HUES64 (cell line): ENCODE data around the gene FSTL4.

Source experiments
- H3K27ac ChIP-seq: 2 replicates; pipeline ENCODE4 v1.7.0; 2013; ENCODE audit warnings: low read depth, low read length, inconsistent platforms
- H3K27me3 ChIP-seq: 2 replicates; pipeline ENCODE4 v1.6.1; 2013; ENCODE audit warnings: mild to moderate bottlenecking, low read length; ENCODE audit not compliant: insufficient read depth
- H3K36me3 ChIP-seq: 2 replicates; pipeline ENCODE4 v1.6.1; 2013; ENCODE audit warnings: mild to moderate bottlenecking, low read length; ENCODE audit not compliant: insufficient read depth
- H3K4me1 ChIP-seq: 2 replicates; pipeline ENCODE4 v1.6.1; 2013; ENCODE audit warnings: mild to moderate bottlenecking, low read length, moderate library complexity; ENCODE audit not compliant: insufficient read depth
- H3K4me3 ChIP-seq: 2 replicates; pipeline ENCODE4 v1.5.1; 2013; ENCODE audit warnings: mild to moderate bottlenecking, low read length, moderate library complexity
- H3K9ac ChIP-seq: 2 replicates; pipeline ENCODE4 v1.6.1; 2013; ENCODE audit warnings: mild to moderate bottlenecking, low read depth, low read length
- H3K9me3 ChIP-seq: 2 replicates; pipeline ENCODE4 v1.6.1; 2013; ENCODE audit warnings: low read depth, low read length; ENCODE audit not compliant: insufficient read depth
- WGBS: fragments of 150-250, 120-280 bp; methylation state at CpG from one replicate; pipeline ENCODE4 v1.1.7; 2013; ENCODE audit warnings: missing lambda C conversion rate; 5-methylcytosine and 5-hydroxymethylcytosine counted together

Gene FSTL4

GRCh38 chr5:133371371-133372155 is 240.8 kb downstream of the FSTL4 start:
- H3K9me3 ChIP-seq: no peaks in the 10 kb centered on the region
- 0 out of 2 replicates have a peak, but pooled peaks cover 4% of the 10 kb centered on the region for H3K4me1 ChIP-seq
- no peak overlapping the region for H3K27ac ChIP-seq
- 77% methylated on average over 15 of the region's 15 CpGs for WGBS
- no peaks in the 10 kb centered on the region for H3K27me3 ChIP-seq
- H3K9ac ChIP-seq: no peak overlapping the region
- no peak overlapping the region for H3K4me3 ChIP-seq
- H3K36me3 ChIP-seq: no peaks in the 10 kb centered on the region

GRCh38 chr5:133370904-133371303 is 241.4 kb downstream of the FSTL4 start:
- Histone ChIP-seq H3K4me1 (peaks cover 4% of the 10 kb centered on the region; the same call in 1 of the 2 replicates), H3K27ac (no peak overlapping the region), H3K4me3 (no peak overlapping the region), H3K9ac (no peak overlapping the region), H3K9me3 (no peaks in the 10 kb centered on the region), H3K27me3 (no peaks in the 10 kb centered on the region), H3K36me3 (no peaks in the 10 kb centered on the region)
- WGBS: 94% methylated on average over 7 of the region's 7 CpGs

GRCh38 chr5:133370036-133370831 is 242.1 kb downstream of the FSTL4 start:
- H3K36me3 ChIP-seq: no peaks in the 10 kb centered on the region
- no peak overlapping the region for H3K9ac ChIP-seq
- WGBS: 92% methylated on average over 8 of the region's 8 CpGs
- no peaks in the 10 kb centered on the region for H3K27me3 ChIP-seq
- no peak overlapping the region for H3K27ac ChIP-seq
- no peaks in the 10 kb centered on the region for H3K9me3 ChIP-seq
- H3K4me1 ChIP-seq: peaks cover 11% of the 10 kb centered on the region; the same call in 1 of the 2 replicates
- H3K4me3 ChIP-seq: no peak overlapping the region

- no peaks in the 10 kb centered on the region for H3K27me3 ChIP-seq
- no peaks in the 10 kb centered on the region for H3K36me3 ChIP-seq
- WGBS: 90% methylated on average over 7 of the region's 7 CpGs
- no peak overlapping the region for H3K9ac ChIP-seq
- H3K9me3 ChIP-seq: no peaks in the 10 kb centered on the region
- peaks cover 21% of the 10 kb centered on the region for H3K4me1 ChIP-seq
- no peak overlapping the region for H3K27ac ChIP-seq
- H3K4me3 ChIP-seq: no peak overlapping the region
These were observed 243.2 kb downstream of the FSTL4 start for GRCh38 chr5:133368916-133369783.

- Histone ChIP-seq H3K4me3 (no peak overlapping the region), H3K4me1 (peaks cover 30% of the 10 kb centered on the region), H3K9ac (no peak overlapping the region), H3K27ac (no peak overlapping the region), H3K27me3 (no peaks in the 10 kb centered on the region), H3K36me3 (no peaks in the 10 kb centered on the region), H3K9me3 (no peaks in the 10 kb centered on the region)
- WGBS: 92% methylated on average over 2 of the region's 2 CpGs
These were observed 244.4 kb downstream of the FSTL4 start for GRCh38 chr5:133367984-133368383.

GRCh38 chr5:133367071-133367786 is 245.1 kb downstream of the FSTL4 start:
- Histone ChIP-seq H3K9me3 (no peaks in the 10 kb centered on the region), H3K27ac (no peak overlapping the region), H3K27me3 (no peaks in the 10 kb centered on the region), H3K4me3 (no peak overlapping the region), H3K9ac (no peak overlapping the region), H3K4me1 (peaks cover 26% of the 10 kb centered on the region), H3K36me3 (no peaks in the 10 kb centered on the region)
- WGBS: 92% methylated on average over 6 of the region's 6 CpGs

- Histone ChIP-seq H3K36me3 (no peaks in the 10 kb centered on the region), H3K9me3 (no peaks in the 10 kb centered on the region), H3K27ac (no peak overlapping the region), H3K4me1 (peaks cover 29% of the 10 kb centered on the region), H3K27me3 (no peaks in the 10 kb centered on the region), H3K4me3 (no peak overlapping the region), H3K9ac (no peak overlapping the region)
- 94% methylated on average over 6 of the region's 6 CpGs for WGBS
These were observed 245.9 kb downstream of the FSTL4 start for GRCh38 chr5:133366438-133366837.

- Histone ChIP-seq H3K27ac (no peak overlapping the region), H3K27me3 (no peaks in the 10 kb centered on the region), H3K36me3 (no peaks in the 10 kb centered on the region), H3K4me1 (peaks cover 36% of the 10 kb centered on the region), H3K9ac (no peak overlapping the region), H3K9me3 (no peaks in the 10 kb centered on the region), H3K4me3 (no peak overlapping the region)
- 89% methylated on average over 6 of the region's 6 CpGs for WGBS
These were observed 246.6 kb downstream of the FSTL4 start for GRCh38 chr5:133365738-133366137.

- no peaks in the 10 kb centered on the region for H3K9me3 ChIP-seq
- no peak overlapping the region for H3K4me3 ChIP-seq
- no peaks in the 10 kb centered on the region for H3K27me3 ChIP-seq
- H3K36me3 ChIP-seq: no peaks in the 10 kb centered on the region
- H3K4me1 ChIP-seq: peaks cover 37% of the 10 kb centered on the region
- H3K9ac ChIP-seq: no peak overlapping the region
- H3K27ac ChIP-seq: no peak overlapping the region
- WGBS: 49% methylated on average over 12 of the region's 12 CpGs
These were observed 247.2 kb downstream of the FSTL4 start for GRCh38 chr5:133364936-133365707.
